Medulla oblongata (tissue), 1 donor: ENCODE data around the gene PPFIA3.
A peak's percentile ranks its signal among the peaks of the same experiment; 100 is the strongest.
"Not testable (repeated sequence)": the region's sequence is repeated elsewhere in the genome, so short reads cannot be mapped to it uniquely, and the experiment has no call there.

Experiments used
- DNase-seq: peaks from one replicate; pipeline ENCODE4 v3.0.0-alpha.2; 2015; ENCODE audit errors: extremely low spot score

The PPFIA3 gene

GRCh38 chr19:49102303-49102702, 17.0 kb upstream of the PPFIA3 start:
- no peak for DNase-seq

- DNase-seq = no peak
Observed at GRCh38 chr19:49103331-49104085, 15.8 kb upstream of the PPFIA3 start.

GRCh38 chr19:49104229-49104864, 15.0 kb upstream of the PPFIA3 start:
- DNase-seq = no peak

GRCh38 chr19:49106648-49107135, 12.7 kb upstream of the PPFIA3 start:
- peak; percentile 37 for DNase-seq

GRCh38 chr19:49107625-49108459, 11.5 kb upstream of the PPFIA3 start:
- no peak for DNase-seq

- DNase-seq = no peak
Observed at GRCh38 chr19:49109051-49109450, 10.3 kb upstream of the PPFIA3 start.

GRCh38 chr19:49109569-49110233, 9.6 kb upstream of the PPFIA3 start:
- DNase-seq = no peak

- no peak for DNase-seq
Observed at GRCh38 chr19:49110567-49110966, 8.8 kb upstream of the PPFIA3 start.

- no peak for DNase-seq
Observed at GRCh38 chr19:49111218-49111998, 7.9 kb upstream of the PPFIA3 start.

GRCh38 chr19:49113762-49114629, 5.3 kb upstream of the PPFIA3 start, which contains the start of gene LIN7B:
Gene LIN7B (plus strand): TSS chr19:49114370. CDS start chr19:49114405, 35 bp downstream.
- peak; percentile 73 for DNase-seq

- peak; percentile 82 for DNase-seq
Observed at GRCh38 chr19:49114630-49115363, 4.5 kb upstream of the PPFIA3 start.

GRCh38 chr19:49116544-49116943, 2.8 kb upstream of the PPFIA3 start:
- no peak for DNase-seq

- no peak for DNase-seq
Observed at GRCh38 chr19:49117677-49118564, 1.4 kb upstream of the PPFIA3 start.

- DNase-seq = peak; percentile 97
Observed at GRCh38 chr19:49118565-49119410, 556 bp upstream of the PPFIA3 start, which contains the start of gene C19orf73. Gene C19orf73 (minus strand): TSS chr19:49119143. CDS start chr19:49119022, 121 bp downstream.

- no peak for DNase-seq
Observed at GRCh38 chr19:49120325-49120683, 960 bp downstream of the PPFIA3 start.

GRCh38 chr19:49120868-49121267, 1.5 kb downstream of the PPFIA3 start:
- DNase-seq = no peak

- not testable (repeated sequence) for DNase-seq
Observed at GRCh38 chr19:49121841-49122240, 2.5 kb downstream of the PPFIA3 start.
